B cell (primary cell): Measurements from ENCODE around the gene PARVA. TPM values are rescaled to one million over a fixed set of nuclear protein-coding genes. Genes with fewer than 3 reads are reported as not detected.

ENCODE experiments used
- ATAC-seq: fragments of 200-7000 bp; cut with Tn5 transposase; one replicate; pipeline ENCODE4 v1.10.0; 2021; ENCODE audit warnings: low read depth, mild to moderate bottlenecking, moderate number of reproducible peaks, moderate library complexity
- CTCF ChIA-PET: fragments of 350-600 bp; sonication (Branson Sonifier 250); formaldehyde crosslinking; loops from one replicate; lab custom pipeline; 2021; ENCODE audit warnings: antibody characterized with exemption, inconsistent platforms; lab: Charles Lee
- POLR2A ChIA-PET: fragments of 350-600 bp; sonication (Branson Sonifier 250); formaldehyde crosslinking; loops from one replicate; lab custom pipeline; 2021; ENCODE audit warnings: antibody characterized with exemption; lab: Charles Lee
- DNase-seq: peaks from one replicate; pipeline ENCODE4 v3.0.0; 2013
- H2AFZ ChIP-seq: 2 replicates; pipeline ENCODE4 v1.6.1; 2012; ENCODE audit warnings: mild to moderate bottlenecking, low read depth, low read length; ENCODE audit not compliant: insufficient read depth, poor library complexity, severe bottlenecking
- H3K27ac ChIP-seq, 2 donors: 1 replicate in 1 of 2; 2 replicates in 1 of 2; pipeline ENCODE4 v1.5.1; 2012 to 2013; ENCODE audit warnings: low read length in 2 of 2, mild to moderate bottlenecking in 2 of 2, moderate library complexity in 1 of 2
- H3K27me3 ChIP-seq, 4 experiments: fragments of 200-600 bp in 1 of 4; sonication (generic) in 1 of 4; replicated peaks in 1 of 4; 1 replicate in 2 of 4; 2 replicates in 2 of 4; pipeline versions ENCODE4 v1.6.1 to v1.7.0; 2013 to 2016; ENCODE audit warnings: low read length in 3 of 4, mild to moderate bottlenecking in 2 of 4, mixed read lengths in 1 of 4, moderate library complexity in 1 of 4; ENCODE audit not compliant: insufficient read depth in 4 of 4, control insufficient read depth in 3 of 4; ENCODE audit errors: control extremely low read depth in 1 of 4
- H3K36me3 ChIP-seq, 2 experiments: replicated peaks in 1 of 2; 1 replicate in 1 of 2; 2 replicates in 1 of 2; pipeline versions ENCODE4 v1.6.1 to v1.7.1; 2013; ENCODE audit warnings: low read length in 1 of 2; ENCODE audit not compliant: insufficient read depth in 2 of 2, control insufficient read depth in 1 of 2; ENCODE audit errors: control extremely low read depth in 1 of 2, extremely low read depth in 1 of 2
- H3K4me1 ChIP-seq, 2 donors: fragments of 200-600 bp in 1 of 2; sonication (generic) in 1 of 2; 1 replicate in 1 of 2; 2 replicates in 1 of 2; pipeline versions ENCODE4 v1.5.1 to v1.6.1; 2013 to 2017; ENCODE audit warnings: low read length in 2 of 2; ENCODE audit not compliant: control insufficient read depth in 2 of 2, insufficient read depth in 2 of 2
- H3K4me2 ChIP-seq: replicated peaks from 2 replicates; pipeline ENCODE3; 2012; ENCODE audit warnings: mild to moderate bottlenecking, low read depth, low read length; ENCODE audit not compliant: poor library complexity, severe bottlenecking
- H3K4me3 ChIP-seq, 5 experiments: fragments of 200-600 bp in 1 of 5; sonication (generic) in 1 of 5; 1 replicate in 3 of 5; 2 replicates in 2 of 5; pipeline versions ENCODE4 v1.5.1 to v1.7.0; 2011 to 2016; ENCODE audit warnings: low read length in 4 of 5, mild to moderate bottlenecking in 4 of 5, low read depth in 2 of 5, control low read depth in 1 of 5, moderate library complexity in 1 of 5; ENCODE audit not compliant: insufficient read depth in 1 of 5; ENCODE audit errors: control extremely low read depth in 1 of 5, extremely low read depth in 1 of 5
- H3K79me2 ChIP-seq: fragments of 200-600 bp; sonication (generic); one replicate; pipeline ENCODE4 v1.6.0; 2016; ENCODE audit warnings: low read length; ENCODE audit not compliant: control insufficient read depth, insufficient read depth
- H3K9ac ChIP-seq: fragments of 200-600 bp; sonication (generic); 2 replicates; pipeline ENCODE4 v1.6.1; 2017; ENCODE audit warnings: mild to moderate bottlenecking, low read length, moderate library complexity
- H3K9me3 ChIP-seq, 3 donors: one replicate each; pipeline versions ENCODE4 v1.6.1 to v1.7.1; 2013; ENCODE audit warnings: low read length in 2 of 3; ENCODE audit not compliant: control insufficient read depth in 2 of 3, insufficient read depth in 1 of 3; ENCODE audit errors: control extremely low read depth in 1 of 3
- H4K20me1 ChIP-seq: 2 replicates; pipeline ENCODE4 v1.6.0; 2012; ENCODE audit warnings: mild to moderate bottlenecking, low read length; ENCODE audit not compliant: insufficient read depth, control insufficient read depth, poor library complexity, severe bottlenecking
- H3K27ac Mint-ChIP-seq: one replicate; pipeline ENCODE4 v1.8.0; 2021; ENCODE audit warnings: mixed read lengths
- H3K27me3 Mint-ChIP-seq: one replicate; pipeline ENCODE4 v1.8.0; 2021; ENCODE audit warnings: mixed read lengths
- H3K4me1 Mint-ChIP-seq: one replicate; pipeline ENCODE4 v1.8.0; 2021; ENCODE audit warnings: mixed read lengths
- H3K4me3 Mint-ChIP-seq: one replicate; pipeline ENCODE4 v1.8.0; 2021; ENCODE audit warnings: mixed read lengths
- H3K9me3 Mint-ChIP-seq: one replicate; pipeline ENCODE4 v1.8.0; 2022; ENCODE audit warnings: mixed read lengths; ENCODE audit not compliant: insufficient read depth
- EZH2 ChIP-seq: IDR thresholded peaks from 2 replicates; pipeline ENCODE4 v1.6.1; 2012; ENCODE audit warnings: borderline replicate concordance, low read depth, mild to moderate bottlenecking, moderate library complexity, low read length; ENCODE audit not compliant: insufficient read depth, poor library complexity, severe bottlenecking
- WGBS: methylation state at CpG from one replicate; pipeline ENCODE4 v1.1.5; 2013; ENCODE audit warnings: missing lambda C conversion rate; ENCODE audit not compliant: insufficient coverage; 5-methylcytosine and 5-hydroxymethylcytosine counted together
- intact Hi-C: fragments of 100-400 bp; cut with micrococcal nuclease; formaldehyde crosslinking; loops from one replicate; pipeline ENCODE4 v1.10.0; 2022
- polyA plus RNA-seq: library from polyadenylated mRNA; depleted of rRNA; stranded (reverse); fragments of >200 nt; gene quantifications from 2 replicates; pipeline ENCODE4 v1.2.3, GENCODE V29; 2012
- total RNA-seq, 2 donors: library from RNA; stranded (reverse); fragments of 120-200 nt in 1 of 2; gene quantifications; 1 replicate in 1 of 2; 2 replicates in 1 of 2; pipeline versions ENCODE4 v1.2.3 to v1.2.4, GENCODE V29; 2013 to 2022
- TF ChIP-seq, protein P1 (sequence below): fragments of 200-600 bp; IDR thresholded peaks from one replicate; pipeline ENCODE4 v1.8.0; 2022; ENCODE audit warnings: antibody characterized with exemption, mild to moderate bottlenecking

The PARVA gene
- total and polyA plus RNA-seq, 2 donors (not counting 1 experiment from before 2014, with no cell fraction given), result not detected

GRCh38 chr11:12413141-12414052, 36.0 kb downstream of the PARVA start:
- Histone ChIP-seq H3K4me1 (no peaks in the 10 kb centered on the region), H3K9me3 (no peaks in the 10 kb centered on the region), H3K79me2 (no peaks in the 10 kb centered on the region), H3K4me2 (no peak overlapping the region), H3K27ac (no peak overlapping the region), H3K36me3 (no peaks in the 10 kb centered on the region), H3K9ac (no peak overlapping the region), H2AFZ (no peak overlapping the region), H3K4me3 (no peak overlapping the region), H3K27me3 (peaks cover 0 to 4% (median 0%) of the 10 kb centered on the region in 4 experiments), H4K20me1 (no peaks in the 10 kb centered on the region)
- POLR2A ChIA-PET, result no interaction called here
- H3K27me3 Mint-ChIP-seq, result peaks cover 36% of the 10 kb centered on the region
- WGBS, result 77% methylated on average over 6 of the region's 9 CpGs
- ATAC-seq (no peak), DNase-seq (no peak)
- CTCF ChIA-PET, result no interaction called here
- H3K4me3 Mint-ChIP-seq, result no peak overlapping the region
- TF ChIP-seq, protein P1, sequence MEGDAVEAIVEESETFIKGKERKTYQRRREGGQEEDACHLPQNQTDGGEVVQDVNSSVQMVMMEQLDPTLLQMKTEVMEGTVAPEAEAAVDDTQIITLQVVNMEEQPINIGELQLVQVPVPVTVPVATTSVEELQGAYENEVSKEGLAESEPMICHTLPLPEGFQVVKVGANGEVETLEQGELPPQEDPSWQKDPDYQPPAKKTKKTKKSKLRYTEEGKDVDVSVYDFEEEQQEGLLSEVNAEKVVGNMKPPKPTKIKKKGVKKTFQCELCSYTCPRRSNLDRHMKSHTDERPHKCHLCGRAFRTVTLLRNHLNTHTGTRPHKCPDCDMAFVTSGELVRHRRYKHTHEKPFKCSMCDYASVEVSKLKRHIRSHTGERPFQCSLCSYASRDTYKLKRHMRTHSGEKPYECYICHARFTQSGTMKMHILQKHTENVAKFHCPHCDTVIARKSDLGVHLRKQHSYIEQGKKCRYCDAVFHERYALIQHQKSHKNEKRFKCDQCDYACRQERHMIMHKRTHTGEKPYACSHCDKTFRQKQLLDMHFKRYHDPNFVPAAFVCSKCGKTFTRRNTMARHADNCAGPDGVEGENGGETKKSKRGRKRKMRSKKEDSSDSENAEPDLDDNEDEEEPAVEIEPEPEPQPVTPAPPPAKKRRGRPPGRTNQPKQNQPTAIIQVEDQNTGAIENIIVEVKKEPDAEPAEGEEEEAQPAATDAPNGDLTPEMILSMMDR, result no peak
- TF ChIP-seq EZH2, result no peak
- no peaks in the 10 kb centered on the region for H3K4me1 Mint-ChIP-seq
- intact Hi-C loops, result no loop called here
- H3K27ac Mint-ChIP-seq, result no peak overlapping the region
- H3K9me3 Mint-ChIP-seq, result no peaks in the 10 kb centered on the region

DNA sequence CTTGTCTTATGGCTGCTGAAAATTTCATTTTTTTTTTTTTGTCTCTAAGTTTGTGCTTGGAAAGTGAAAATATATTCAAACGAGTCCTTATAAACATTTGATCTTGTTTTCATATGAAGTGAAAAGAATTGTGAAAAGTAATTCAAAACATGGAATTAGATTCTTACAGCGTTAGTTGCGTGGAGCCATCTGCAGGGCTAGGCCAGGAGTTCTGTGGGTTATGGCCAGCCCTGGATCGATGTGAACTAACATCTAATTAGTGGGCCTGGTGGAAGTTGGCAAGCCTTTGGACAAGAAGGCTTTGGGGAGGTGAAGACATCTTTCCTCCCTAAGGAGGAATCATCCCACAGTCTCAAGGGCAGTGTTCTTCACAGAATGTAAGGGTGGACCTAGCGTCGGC, 37.2 kb downstream of the PARVA start:
- peaks cover 29% of the 10 kb centered on the region for H3K27me3 Mint-ChIP-seq
- H3K27me3 ChIP-seq, result peaks cover 0 to 4% (median 0%) of the 10 kb centered on the region in 4 experiments
- H3K9me3 ChIP-seq, result no peaks in the 10 kb centered on the region
- H3K4me2 ChIP-seq, result no peak overlapping the region
- WGBS, result 84% methylated on average over 3 of the region's 6 CpGs
- no peak overlapping the region for H3K4me3 ChIP-seq
- H2AFZ ChIP-seq, result no peak overlapping the region
- no peaks in the 10 kb centered on the region for H3K36me3 ChIP-seq
- CTCF ChIA-PET, result no interaction called here
- POLR2A ChIA-PET, result no interaction called here
- no peaks in the 10 kb centered on the region for H4K20me1 ChIP-seq
- H3K9me3 Mint-ChIP-seq, result no peaks in the 10 kb centered on the region
- intact Hi-C loops, result no loop called here
- no peak overlapping the region for H3K9ac ChIP-seq
- H3K27ac ChIP-seq, result no peak overlapping the region
- ATAC-seq (no peak), DNase-seq (no peak)
- H3K79me2 ChIP-seq, result no peaks in the 10 kb centered on the region
- H3K27ac Mint-ChIP-seq, result no peak overlapping the region
- H3K4me1 Mint-ChIP-seq, result no peaks in the 10 kb centered on the region
- TF ChIP-seq, protein P1, result no peak
- no peak for TF ChIP-seq EZH2
- H3K4me3 Mint-ChIP-seq, result no peak overlapping the region
- H3K4me1 ChIP-seq, result no peaks in the 10 kb centered on the region
